Tibial nerve (tissue), 4 donors: Measurements from ENCODE around the gene PKNOX2. TPM values are rescaled to one million over a fixed set of nuclear protein-coding genes. Genes with fewer than 3 reads are reported as not detected.

ENCODE experiments used
- DNase-seq, 2 donors: peaks; one replicate each; pipeline ENCODE4 v3.0.0-alpha.2; 2019; ENCODE audit warnings: low spot score in 2 of 2
- H3K27ac ChIP-seq, 4 donors: fragments of 200-600 bp; sonication (generic) in 3 of 4; one replicate each; pipeline ENCODE4 v1.5.1; 2017 to 2019; ENCODE audit warnings: mild to moderate bottlenecking in 1 of 4
- H3K27me3 ChIP-seq, 2 donors: fragments of 200-600 bp; sonication (generic) in 1 of 2; one replicate each; pipeline versions ENCODE4 v1.5.1 to v1.6.0; 2017 to 2019
- H3K36me3 ChIP-seq, 3 donors: fragments of 200-600 bp; sonication (generic); one replicate each; pipeline ENCODE4 v1.5.1; 2018 to 2019
- H3K4me1 ChIP-seq, 4 donors: fragments of 200-600 bp; sonication (generic) in 3 of 4; one replicate each; pipeline ENCODE4 v1.5.1; 2017 to 2019
- H3K4me3 ChIP-seq, 4 donors: fragments of 200-600 bp; sonication (generic) in 3 of 4; one replicate each; pipeline ENCODE4 v1.5.1; 2017 to 2019; ENCODE audit warnings: mild to moderate bottlenecking in 1 of 4, moderate library complexity in 1 of 4
- H3K9me3 ChIP-seq, 4 donors: fragments of 200-600 bp; sonication (generic) in 3 of 4; one replicate each; pipeline ENCODE4 v1.5.1; 2017 to 2019
- EP300 ChIP-seq, 2 donors: sonication (generic); formaldehyde crosslinking; IDR thresholded peaks; one replicate each; pipeline ENCODE4 v1.6.1; 2017; ENCODE audit warnings: antibody characterized with exemption in 2 of 2, mild to moderate bottlenecking in 1 of 2
- POLR2A ChIP-seq, 2 donors: fragments of 450-650 bp; IDR thresholded peaks; one replicate each; pipeline ENCODE4 v1.6.1; 2017; ENCODE audit warnings: antibody characterized with exemption in 2 of 2, mild to moderate bottlenecking in 2 of 2, moderate library complexity in 2 of 2
- WGBS, 2 donors: methylation state at CpG; one replicate each; pipeline ENCODE4 v1.1.5; 2018; 5-methylcytosine and 5-hydroxymethylcytosine counted together
- total RNA-seq, 4 donors: library from RNA; depleted of rRNA; stranded (reverse); fragments of >200 nt; gene quantifications; one replicate each; pipeline ENCODE4 v1.1.0, GENCODE V29; 2016
- TF ChIP-seq, protein P1 (sequence below), 5 experiments: fragments of 200-600 bp in 3 of 5; fragments of 450-650 bp in 2 of 5; sonication (generic) in 3 of 5; IDR thresholded peaks; one replicate each; pipeline ENCODE4 v1.5.1; 2016 to 2019; ENCODE audit warnings: antibody characterized with exemption in 5 of 5, mild to moderate bottlenecking in 3 of 5, moderate library complexity in 2 of 5

PKNOX2 gene
- total RNA-seq, 4 donors from 2014 or later = 5.7 to 7.2 (median 6.4) TPM

- TF ChIP-seq EP300 (IDR thresholded peaks at IDR 0.05) = no peak
- TF ChIP-seq, protein P1, sequence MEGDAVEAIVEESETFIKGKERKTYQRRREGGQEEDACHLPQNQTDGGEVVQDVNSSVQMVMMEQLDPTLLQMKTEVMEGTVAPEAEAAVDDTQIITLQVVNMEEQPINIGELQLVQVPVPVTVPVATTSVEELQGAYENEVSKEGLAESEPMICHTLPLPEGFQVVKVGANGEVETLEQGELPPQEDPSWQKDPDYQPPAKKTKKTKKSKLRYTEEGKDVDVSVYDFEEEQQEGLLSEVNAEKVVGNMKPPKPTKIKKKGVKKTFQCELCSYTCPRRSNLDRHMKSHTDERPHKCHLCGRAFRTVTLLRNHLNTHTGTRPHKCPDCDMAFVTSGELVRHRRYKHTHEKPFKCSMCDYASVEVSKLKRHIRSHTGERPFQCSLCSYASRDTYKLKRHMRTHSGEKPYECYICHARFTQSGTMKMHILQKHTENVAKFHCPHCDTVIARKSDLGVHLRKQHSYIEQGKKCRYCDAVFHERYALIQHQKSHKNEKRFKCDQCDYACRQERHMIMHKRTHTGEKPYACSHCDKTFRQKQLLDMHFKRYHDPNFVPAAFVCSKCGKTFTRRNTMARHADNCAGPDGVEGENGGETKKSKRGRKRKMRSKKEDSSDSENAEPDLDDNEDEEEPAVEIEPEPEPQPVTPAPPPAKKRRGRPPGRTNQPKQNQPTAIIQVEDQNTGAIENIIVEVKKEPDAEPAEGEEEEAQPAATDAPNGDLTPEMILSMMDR (IDR thresholded peaks at IDR 0.05) = no peak
- no peak for TF ChIP-seq POLR2A (IDR thresholded peaks at IDR 0.05)
- no peaks in the 10 kb centered on the region for H3K27me3 ChIP-seq
- peaks cover 0 to 38% (median 5%) of the 10 kb centered on the region in 4 donors for H3K4me1 ChIP-seq
- H3K36me3 ChIP-seq = no peaks in the 10 kb centered on the region
- 83 to 87% methylated on average over 5 of the region's 5 CpGs for WGBS, 2 donors
- peak overlapping the region in 2 of 4 donors; percentile 25 to 56 for H3K27ac ChIP-seq
- no peaks in the 10 kb centered on the region for H3K9me3 ChIP-seq
- H3K4me3 ChIP-seq = no peak overlapping the region
- no peak for DNase-seq
Measured at GRCh38 chr11:125273519-125274000, 109.0 kb downstream of the PKNOX2 start.

GRCh38 chr11:125274309-125274708, 109.8 kb downstream of the PKNOX2 start:
- 91 to 96% methylated on average over 11 of the region's 11 CpGs for WGBS, 2 donors
- Histone ChIP-seq H3K4me3 (no peak overlapping the region), H3K4me1 (peaks cover 0 to 38% (median 5%) of the 10 kb centered on the region in 4 donors), H3K27me3 (no peaks in the 10 kb centered on the region), H3K36me3 (no peaks in the 10 kb centered on the region), H3K9me3 (no peaks in the 10 kb centered on the region), H3K27ac (no peak overlapping the region)
- TF ChIP-seq, protein P1 (IDR thresholded peaks at IDR 0.05) = no peak
- TF ChIP-seq POLR2A (IDR thresholded peaks at IDR 0.05) (no peak), EP300 (IDR thresholded peaks at IDR 0.05) (no peak)
- DNase-seq = no peak

DNA sequence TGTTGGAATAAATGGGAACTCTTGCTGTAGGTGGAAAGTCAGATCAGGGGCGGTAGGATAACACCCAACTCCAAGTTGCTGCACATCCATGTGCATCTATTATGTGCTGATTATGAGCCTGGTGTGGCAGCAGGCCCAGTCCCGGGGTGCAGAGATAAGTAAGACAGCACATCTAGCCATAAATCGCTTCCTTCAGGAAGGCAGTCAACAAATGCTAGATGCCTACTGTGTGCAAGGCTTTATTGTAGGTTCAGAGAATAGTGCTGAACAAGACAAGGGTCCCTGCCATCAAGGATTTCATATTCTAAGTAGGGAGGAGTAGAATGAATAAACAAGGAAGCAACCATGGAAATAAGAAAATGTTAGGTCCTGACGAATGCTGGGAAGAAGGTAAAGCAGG, 110.2 kb downstream of the PKNOX2 start:
- H3K4me1 ChIP-seq = peaks cover 0 to 38% (median 5%) of the 10 kb centered on the region in 4 donors

DNA sequence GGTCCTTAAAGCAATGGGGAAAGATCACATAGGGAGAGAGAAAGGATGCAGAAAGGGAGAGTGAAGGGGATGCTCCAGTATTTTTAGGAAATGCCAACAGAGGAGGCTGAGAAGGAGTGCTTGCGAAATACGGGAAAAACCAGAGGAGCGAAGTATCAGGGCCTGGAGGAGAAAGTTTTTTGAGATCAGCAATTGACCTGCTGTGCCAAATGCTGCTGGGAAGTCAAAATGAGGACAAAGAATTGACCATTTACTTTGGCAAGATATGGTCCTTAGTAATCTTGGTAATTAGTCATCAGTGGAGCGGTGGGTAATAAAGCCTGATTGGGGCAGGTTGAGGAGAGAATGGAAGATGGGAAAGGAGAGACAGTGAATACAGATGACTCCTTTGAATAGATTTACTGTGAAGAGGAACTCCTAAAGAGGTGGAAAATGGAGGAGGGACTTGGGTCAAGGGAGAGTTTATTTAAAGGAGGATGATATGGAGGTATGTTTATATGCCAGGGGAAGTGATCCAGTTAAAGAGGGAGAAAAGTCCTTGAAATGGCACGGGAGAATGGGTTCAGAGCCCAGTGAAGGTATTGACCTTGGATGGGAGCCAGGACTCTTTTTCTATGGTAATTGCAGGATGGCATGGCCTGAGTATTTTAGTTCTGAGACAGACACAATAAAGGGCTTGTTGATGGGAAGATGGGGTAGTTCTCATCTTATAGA, 111.5 kb downstream of the PKNOX2 start:
- no peak overlapping the region for H3K27ac ChIP-seq
- DNase-seq = no peak
- 66 to 72% methylated on average over 5 of the region's 5 CpGs for WGBS, 2 donors

More for the DNA sequence above, 110.2 kb downstream of the PKNOX2 start:
- H3K27me3 ChIP-seq = no peaks in the 10 kb centered on the region
- no peak for DNase-seq
- H3K27ac ChIP-seq = no peak overlapping the region
- H3K4me3 ChIP-seq = no peak overlapping the region
- 94 to 97% methylated on average over 4 of the region's 4 CpGs for WGBS, 2 donors
- H3K36me3 ChIP-seq = no peaks in the 10 kb centered on the region
- no peaks in the 10 kb centered on the region for H3K9me3 ChIP-seq
- TF ChIP-seq, protein P1 (IDR thresholded peaks at IDR 0.05) = no peak
- TF ChIP-seq EP300 (IDR thresholded peaks at IDR 0.05) = no peak
- no peak for TF ChIP-seq POLR2A (IDR thresholded peaks at IDR 0.05)

GRCh38 chr11:125276619-125276976, 112.0 kb downstream of the PKNOX2 start:
- no peak for TF ChIP-seq POLR2A (IDR thresholded peaks at IDR 0.05)
- TF ChIP-seq EP300 (IDR thresholded peaks at IDR 0.05) = no peak
- TF ChIP-seq, protein P1 (IDR thresholded peaks at IDR 0.05) = no peak
- H3K9me3 ChIP-seq = no peaks in the 10 kb centered on the region
- no peak overlapping the region for H3K27ac ChIP-seq
- no peaks in the 10 kb centered on the region for H3K36me3 ChIP-seq
- DNase-seq = no peak
- H3K27me3 ChIP-seq = no peaks in the 10 kb centered on the region
- H3K4me3 ChIP-seq = no peak overlapping the region
- H3K4me1 ChIP-seq = peaks cover 0 to 34% (median 5%) of the 10 kb centered on the region in 4 donors

More for the DNA sequence above, 111.5 kb downstream of the PKNOX2 start:
- peaks cover 0 to 38% (median 5%) of the 10 kb centered on the region in 4 donors for H3K4me1 ChIP-seq
- no peaks in the 10 kb centered on the region for H3K36me3 ChIP-seq
- H3K4me3 ChIP-seq = no peak overlapping the region
- no peaks in the 10 kb centered on the region for H3K27me3 ChIP-seq
- TF ChIP-seq EP300 (IDR thresholded peaks at IDR 0.05) (no peak), POLR2A (IDR thresholded peaks at IDR 0.05) (no peak)
- TF ChIP-seq, protein P1 (IDR thresholded peaks at IDR 0.05) = no peak
- no peaks in the 10 kb centered on the region for H3K9me3 ChIP-seq
